ENCODE results near the gene COQ5.

GRCh38 chr12:120490325-120490724, 38.6 kb downstream of the COQ5 start:
- TF ChIP-seq POLR2A (IDR thresholded peaks at IDR 0.05) (no peak), CTCF (IDR thresholded peaks at IDR 0.05) (no peak)

All from lower leg skin (tissue), 3 donors.